C4-2B (cell line): ENCODE measurements around the gene KNDC1.

Source experiments
- CTCF ChIP-seq: fragments of 450-650 bp; conservative IDR thresholded peaks from 2 replicates; pipeline ENCODE4 v1.5.1; 2017; ENCODE audit warnings: mild to moderate bottlenecking
- ZFX ChIP-seq: fragments of 450-650 bp; IDR thresholded peaks from 2 replicates; pipeline ENCODE4 v1.6.1; 2017

GRCh38 chr10:133197786-133198185 lies 37.8 kb downstream of the KNDC1 start:
- no peak for TF ChIP-seq ZFX
- TF ChIP-seq CTCF = no peak
